Panc1 (cell line): ENCODE data around the gene ING1. TPM values are rescaled to one million over a fixed set of nuclear protein-coding genes. Genes with fewer than 3 reads are reported as not detected.

Experiments used
- ATAC-seq: fragments of 200-7000 bp; cut with Tn5 transposase; 2 replicates; pipeline ENCODE4 v1.9.1; 2020; ENCODE audit warnings: mild to moderate bottlenecking, moderate library complexity
- BruUV-seq: library from RNA; stranded (reverse); fragments of 400-500 nt; replicated peaks from 2 replicates; lab custom pipeline; 2021; lab: Mats Ljungman, UMichigan
- CTCF ChIA-PET: fragments of 300-600 bp; sonication (Branson Sonifier 250); formaldehyde crosslinking; loops from one replicate; lab custom pipeline; 2022; ENCODE audit warnings: antibody characterized with exemption; lab: Charles Lee
- POLR2A ChIA-PET: fragments of 300-600 bp; sonication (Branson Sonifier 250); formaldehyde crosslinking; loops from one replicate; lab custom pipeline; 2022; ENCODE audit warnings: antibody characterized with exemption; lab: Charles Lee
- DNase-seq: peaks from one replicate; pipeline ENCODE4 v3.0.0-alpha.2; 2010; ENCODE audit warnings: low read depth, low spot score
- H3K27ac ChIP-seq: 2 replicates; pipeline ENCODE4 v1.5.1; 2011; ENCODE audit warnings: mild to moderate bottlenecking, low read length, inconsistent platforms
- H3K27me3 ChIP-seq: fragments of 200-500 bp; sonication (Bioruptor generic); 2 replicates; pipeline ENCODE4 v1.6.0; 2014; ENCODE audit warnings: low read length, inconsistent platforms; ENCODE audit not compliant: control insufficient read depth, insufficient read depth
- H3K36me3 ChIP-seq: fragments of 200-500 bp; sonication (Bioruptor generic); 2 replicates; pipeline ENCODE4 v1.5.1; 2014; ENCODE audit warnings: inconsistent platforms, mild to moderate bottlenecking, low read length, moderate library complexity; ENCODE audit not compliant: control insufficient read depth, insufficient read depth
- H3K4me1 ChIP-seq: 2 replicates; pipeline ENCODE4 v1.5.1; 2011; ENCODE audit warnings: inconsistent platforms, mild to moderate bottlenecking, low read length, moderate library complexity; ENCODE audit not compliant: control insufficient read depth, insufficient read depth
- H3K4me3 ChIP-seq, 2 experiments: 2 replicates each; pipeline ENCODE4 v1.5.1; 2011 to 2012; ENCODE audit warnings: low read depth in 2 of 2, low read length in 2 of 2, mild to moderate bottlenecking in 2 of 2, inconsistent platforms in 1 of 2, moderate library complexity in 1 of 2
- H3K9me3 ChIP-seq: fragments of 200-500 bp; sonication (Bioruptor generic); 2 replicates; pipeline ENCODE4 v1.5.1; 2014; ENCODE audit warnings: low read depth, mild to moderate bottlenecking, inconsistent platforms, low read length, moderate library complexity; ENCODE audit not compliant: control insufficient read depth, insufficient read depth
- CTCF ChIP-seq: fragments of 450-650 bp; IDR thresholded peaks from 2 replicates; pipeline ENCODE4 v1.5.1; 2017; ENCODE audit warnings: mild to moderate bottlenecking
- POLR2AphosphoS5 ChIP-seq: IDR thresholded peaks from 2 replicates; pipeline ENCODE4 v1.6.1; 2012; ENCODE audit warnings: mild to moderate bottlenecking, low read depth, low read length, moderate library complexity
- REST ChIP-seq, 2 experiments: IDR thresholded peaks; 2 replicates each; pipeline ENCODE4 v1.6.1; 2011 to 2012; ENCODE audit warnings: low read depth in 2 of 2, control low read depth in 1 of 2, low read length in 1 of 2, mild to moderate bottlenecking in 1 of 2, moderate library complexity in 1 of 2; ENCODE audit not compliant: insufficient read depth in 1 of 2
- SIN3A ChIP-seq: IDR thresholded peaks from 2 replicates; pipeline ENCODE4 v1.6.1; 2012; ENCODE audit warnings: low read depth, mild to moderate bottlenecking, low read length, moderate library complexity, borderline replicate concordance; ENCODE audit not compliant: insufficient read depth
- TCF7L2 ChIP-seq: IDR thresholded peaks from 2 replicates; pipeline ENCODE4 v1.6.1; 2011; ENCODE audit warnings: mild to moderate bottlenecking, low read depth, low read length, inconsistent platforms
- in situ Hi-C: cut with HindIII; loops from 2 replicates; pipeline ENCODE4 v1.10.0; 2016; ENCODE audit warnings: low sequenced_read_pairs, low pct_unique_long_range_greater_than_20kb
- intact Hi-C: fragments of 100-400 bp; cut with micrococcal nuclease; formaldehyde crosslinking; loops from one replicate; pipeline ENCODE4 v1.10.0; 2022; ENCODE audit not compliant: unreplicated experiment
- total RNA-seq: library from RNA; stranded (reverse); gene quantifications from one replicate; pipeline ENCODE4 v1.2.1, GENCODE V29; 2021; ENCODE audit not compliant: unreplicated experiment

ING1 gene
- total RNA-seq, 1 experiment from 2014 or later = 9.2 TPM

- peak; percentile 75; the same call in 1 of the 2 replicates for ATAC-seq
- in situ Hi-C loops = no loop called here
- CTCF ChIA-PET = no interaction called here
Observed at GRCh38 chr13:110680852-110681251, 32.6 kb upstream of the ING1 start.

GRCh38 chr13:110681868-110682550, 31.5 kb upstream of the ING1 start:
- ATAC-seq (no peak), DNase-seq (no peak)
- POLR2A ChIA-PET = interaction anchor here (1.0 kb wide), 1 partner anchor 186 kb away, joined by 3 read pairs; no protein-coding TSS in a partner anchor
- TF ChIP-seq TCF7L2 (no peak), POLR2AphosphoS5 (no peak), SIN3A (no peak), REST (IDR thresholded peaks at IDR 0.05; ENCODE audit: insufficient read depth in 1 of 2, low read depth in 2 of 2, low read length in 1 of 2) (no peak), CTCF (no peak)
- in situ Hi-C loops = no loop called here
- no peak overlapping the region for H3K4me3 ChIP-seq
- H3K27ac ChIP-seq = no peak overlapping the region
- H3K4me1 ChIP-seq = no peaks in the 10 kb centered on the region; the same call in 1 of the 2 replicates
- H3K9me3 ChIP-seq = no peaks in the 10 kb centered on the region
- H3K27me3 ChIP-seq = no peaks in the 10 kb centered on the region
- intact Hi-C loops = no loop called here
- no peaks in the 10 kb centered on the region for H3K36me3 ChIP-seq
- CTCF ChIA-PET = no interaction called here
- no TSS peak for BruUV-seq

More at GRCh38 chr13:110680852-110681251, 32.6 kb upstream of the ING1 start:
- Histone ChIP-seq H3K4me1 (no peaks in the 10 kb centered on the region; the same call in 1 of the 2 replicates), H3K9me3 (no peaks in the 10 kb centered on the region), H3K27me3 (no peaks in the 10 kb centered on the region), H3K27ac (no peak overlapping the region), H3K4me3 (no peak overlapping the region), H3K36me3 (no peaks in the 10 kb centered on the region)
- POLR2A ChIA-PET = interaction anchor here (1.0 kb wide), 1 partner anchor 187 kb away, joined by 3 read pairs; no protein-coding TSS in a partner anchor
- peak; percentile 53 for TF ChIP-seq CTCF
- no peak for TF ChIP-seq SIN3A
- intact Hi-C loops = no loop called here
- no TSS peak for BruUV-seq
- DNase-seq = no peak
